ENCODE measurements around the gene SIL1.

SIL1 gene

DNA sequence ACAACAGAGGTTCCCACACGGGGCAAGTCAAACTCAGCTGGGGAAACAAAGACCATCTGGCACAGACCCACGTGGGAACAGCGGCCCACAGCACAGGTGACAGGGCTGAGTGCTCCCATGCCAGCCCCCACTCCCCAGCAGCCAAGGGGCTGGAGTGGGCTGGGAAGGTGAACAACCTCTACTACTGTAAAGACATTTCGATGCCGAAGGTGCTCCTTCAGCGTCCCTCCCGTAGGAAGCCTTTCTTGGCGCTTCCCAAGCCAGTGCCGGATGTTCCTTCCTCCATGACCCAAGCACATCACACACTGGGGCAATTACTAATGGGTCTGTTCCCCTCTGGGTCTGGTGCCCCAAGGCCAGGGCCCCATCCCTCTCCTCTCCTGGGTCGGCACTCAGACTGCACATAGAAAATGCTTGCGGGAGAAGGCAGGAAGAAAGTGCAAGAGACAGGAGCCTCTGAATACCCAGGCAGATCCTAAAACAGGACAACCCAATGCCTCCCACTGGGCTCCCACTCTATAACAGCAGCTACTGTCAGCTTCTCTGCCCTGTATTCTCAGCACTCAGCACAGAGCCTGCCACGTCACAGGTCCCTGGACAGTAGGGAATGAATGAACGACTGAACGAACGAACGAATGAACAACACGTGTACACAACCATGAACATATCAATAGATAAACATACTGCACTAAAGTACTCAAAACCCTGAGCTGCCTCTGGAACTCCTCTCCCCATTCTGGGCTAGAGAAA is 246.0 kb downstream of the SIL1 start:
- no peak for DNase-seq

DNA sequence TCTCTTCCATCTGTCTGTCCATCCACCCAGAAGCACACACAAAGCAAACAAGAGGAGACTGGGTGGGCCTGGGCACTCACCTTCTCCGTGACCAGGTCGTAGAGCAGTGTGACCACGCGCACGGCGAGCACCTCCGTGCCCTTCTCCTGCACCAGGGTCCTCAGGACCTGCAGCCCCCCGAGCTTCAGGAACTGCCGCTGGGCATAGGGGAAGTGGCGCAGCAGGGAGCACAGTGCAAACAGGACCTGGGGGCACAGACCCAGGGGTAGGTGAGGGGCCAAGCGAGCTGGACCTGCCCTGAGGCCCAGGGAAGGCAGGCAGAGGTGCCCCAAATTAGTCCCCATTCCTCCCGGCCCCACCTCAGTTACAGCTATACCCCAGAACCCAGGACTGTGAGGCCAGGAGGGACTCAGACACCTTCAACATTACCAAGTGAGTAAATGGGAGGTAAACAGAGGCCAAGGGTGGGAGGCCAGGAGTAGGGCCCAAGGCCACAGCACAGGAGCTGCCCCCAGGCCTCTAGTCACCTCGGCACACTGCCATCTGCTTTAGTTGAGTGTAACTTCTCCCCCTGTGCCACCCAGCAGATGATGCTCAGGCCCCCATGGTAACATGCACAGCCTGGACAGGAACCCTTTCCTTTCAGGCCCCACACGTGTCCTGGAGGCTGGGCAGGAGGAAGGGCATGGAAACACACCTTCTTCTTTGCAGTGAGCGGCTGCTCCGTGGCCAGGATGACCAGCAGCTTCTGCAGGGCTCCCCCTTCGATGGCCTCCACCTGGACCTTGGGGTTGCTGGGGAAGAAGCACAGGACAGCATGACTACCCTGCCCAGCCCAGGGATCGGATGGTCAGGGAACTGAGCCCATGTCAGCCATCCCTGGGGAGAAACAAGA is 246.8 kb downstream of the SIL1 start:
- DNase-seq, result no peak

DNA sequence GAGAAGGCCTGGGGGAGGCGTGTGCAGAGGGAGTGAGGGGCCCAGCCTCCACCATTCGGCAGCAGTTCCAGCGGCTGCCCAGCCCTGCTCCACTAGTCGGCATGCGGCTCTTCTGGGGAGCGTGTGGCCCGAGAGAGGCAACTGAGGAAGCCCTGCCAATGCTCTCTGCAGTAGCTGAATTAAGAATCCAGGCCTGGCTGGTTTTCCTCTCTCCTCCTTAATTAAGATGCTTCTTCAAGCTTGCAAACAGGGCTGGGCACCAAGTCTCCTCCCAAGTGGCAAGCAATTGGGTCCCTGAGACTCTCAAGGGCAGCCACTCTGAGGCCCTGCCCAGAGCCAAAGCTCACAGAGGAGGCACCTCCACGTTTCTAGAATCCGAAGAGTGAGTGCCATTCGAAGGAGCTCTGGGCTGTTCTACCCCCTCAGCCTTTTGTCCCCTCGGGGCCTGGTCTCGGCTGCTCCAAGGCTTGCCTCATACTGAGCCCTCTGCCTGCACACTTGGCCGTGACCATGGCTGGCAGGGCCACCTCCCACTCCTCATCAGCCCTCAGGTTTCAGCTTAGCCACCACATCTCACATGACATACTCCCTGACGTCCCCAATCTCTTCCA is 247.6 kb downstream of the SIL1 start:
- no peak for DNase-seq

DNA sequence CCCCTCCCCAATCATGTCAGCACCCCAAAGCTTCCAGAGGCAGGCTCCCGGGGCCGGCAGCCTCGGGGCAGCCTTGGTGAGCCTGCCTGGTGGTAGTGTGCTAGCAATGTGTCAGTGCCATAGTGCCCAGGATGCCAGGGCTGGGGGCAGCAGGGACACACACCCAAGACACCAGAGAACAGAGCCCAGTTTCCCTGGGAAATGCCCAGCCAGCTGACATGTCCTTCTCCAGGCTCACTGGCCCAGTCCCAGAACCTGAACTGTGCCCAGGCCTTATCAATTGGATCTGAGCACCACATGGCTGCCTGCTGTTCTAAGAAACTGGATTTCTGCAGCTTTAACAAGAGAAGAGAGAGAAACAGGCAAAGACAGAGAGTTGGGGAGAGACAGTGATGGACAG is 248.2 kb downstream of the SIL1 start:
- DNase-seq, result no peak

DNA sequence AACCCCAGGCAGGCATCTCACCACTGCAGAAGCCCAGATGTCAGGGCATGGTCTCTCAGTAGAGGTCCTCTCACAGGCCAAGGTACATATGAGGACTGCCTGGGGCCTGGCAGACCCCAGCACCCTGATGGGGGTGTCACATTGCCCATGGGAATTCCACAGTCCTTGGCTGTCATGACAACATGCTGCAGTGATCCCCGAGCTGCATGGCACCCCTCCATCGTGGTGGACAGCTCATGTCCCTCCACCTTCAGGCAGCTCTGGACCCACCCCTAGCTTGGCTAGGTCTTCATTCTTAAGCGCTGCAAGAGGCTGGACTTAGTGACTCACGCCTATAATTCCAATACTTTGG is 249.0 kb downstream of the SIL1 start:
- DNase-seq, result no peak

DNA sequence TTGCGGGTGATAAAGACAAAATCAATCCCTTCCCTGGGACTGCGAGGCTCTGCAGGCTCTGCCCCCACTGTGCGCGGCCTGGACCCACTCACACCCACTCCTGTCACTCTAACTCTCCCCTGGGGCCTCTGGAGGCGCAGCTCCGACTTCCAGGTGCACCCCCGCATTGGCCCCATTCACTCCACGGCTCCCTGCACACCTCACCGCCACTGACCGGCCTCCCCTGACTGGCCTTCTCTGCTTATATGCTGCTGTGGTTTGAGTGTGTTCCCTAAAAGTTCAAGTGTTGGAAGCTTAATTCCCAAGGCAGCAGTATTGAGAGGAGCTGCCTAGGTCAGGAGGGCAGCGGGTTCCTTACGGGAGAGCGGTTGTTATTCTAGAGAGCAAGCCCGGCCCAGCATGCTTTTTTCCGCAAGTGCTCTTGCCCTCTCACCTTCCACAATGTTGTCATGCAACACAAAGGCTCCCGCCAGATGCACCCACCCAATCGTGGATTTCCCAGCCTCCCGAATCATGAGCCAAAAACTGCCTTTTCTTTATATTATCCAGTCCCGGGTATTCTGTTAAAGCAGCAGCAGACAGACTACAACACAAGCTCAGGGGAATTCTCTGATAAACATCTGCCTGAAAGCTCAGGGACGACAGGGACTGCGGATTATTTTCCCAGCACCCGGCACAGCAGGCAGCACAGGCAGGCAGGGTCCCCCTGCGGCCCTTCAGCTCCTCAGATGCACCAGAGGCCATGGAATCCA is 249.5 kb downstream of the SIL1 start:
- peak; percentile 76 for DNase-seq

DNA sequence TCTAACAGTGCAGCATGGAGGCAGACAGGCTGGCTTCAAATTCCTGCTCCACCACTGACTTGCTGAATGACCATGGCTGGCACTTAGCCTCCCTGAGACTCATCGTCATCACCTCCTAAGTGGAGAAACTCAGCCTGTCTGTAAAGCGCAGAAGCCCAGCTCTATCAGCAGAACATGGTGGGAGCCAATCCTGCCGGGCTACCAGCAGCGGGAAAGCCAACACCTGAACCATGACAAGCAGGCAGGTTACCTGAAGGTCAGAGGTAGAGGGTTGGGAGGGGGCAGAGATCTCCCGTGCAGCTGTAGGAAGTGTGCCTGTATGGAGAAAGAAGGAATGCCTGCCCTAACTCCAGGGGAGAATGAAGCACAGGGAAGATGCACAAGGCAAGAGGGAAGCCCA is 250.4 kb downstream of the SIL1 start:
- no peak for DNase-seq

DNA sequence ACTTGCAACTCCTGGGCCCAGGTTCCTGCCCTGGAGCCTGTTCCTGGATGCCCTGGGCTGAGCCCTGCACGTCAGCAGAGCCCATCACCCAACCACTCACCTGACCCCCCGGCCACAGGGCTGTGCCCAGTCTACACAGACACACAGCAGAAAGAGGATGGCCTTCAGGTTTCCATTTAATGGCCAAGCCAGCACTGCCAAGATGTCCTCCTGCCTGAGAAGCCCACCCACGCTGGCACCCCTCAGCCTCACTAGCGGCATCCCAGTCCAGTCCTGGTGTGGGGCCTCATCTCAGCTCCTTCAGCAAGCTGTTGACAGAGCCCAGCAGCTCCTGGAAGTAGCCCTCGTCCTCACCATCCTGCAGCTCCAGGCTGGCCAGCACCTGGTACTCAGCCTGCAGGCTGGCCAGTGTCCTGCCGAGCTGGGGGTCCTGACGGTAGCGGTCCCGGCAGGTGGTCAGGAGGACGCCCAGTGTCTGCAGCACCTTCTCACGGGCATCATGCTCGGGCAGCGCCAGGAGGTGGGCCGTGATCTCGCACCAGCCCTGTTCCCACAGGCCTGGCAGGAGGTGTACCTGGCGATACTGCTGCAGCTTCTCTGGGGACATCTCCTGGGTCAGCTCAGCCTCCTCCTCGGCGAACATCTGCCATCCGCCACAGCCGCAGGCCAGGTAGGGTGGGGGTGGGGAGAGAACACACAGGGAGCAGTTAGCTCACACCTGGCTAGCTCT is 251.2 kb downstream of the SIL1 start:
- no peak for DNase-seq

DNA sequence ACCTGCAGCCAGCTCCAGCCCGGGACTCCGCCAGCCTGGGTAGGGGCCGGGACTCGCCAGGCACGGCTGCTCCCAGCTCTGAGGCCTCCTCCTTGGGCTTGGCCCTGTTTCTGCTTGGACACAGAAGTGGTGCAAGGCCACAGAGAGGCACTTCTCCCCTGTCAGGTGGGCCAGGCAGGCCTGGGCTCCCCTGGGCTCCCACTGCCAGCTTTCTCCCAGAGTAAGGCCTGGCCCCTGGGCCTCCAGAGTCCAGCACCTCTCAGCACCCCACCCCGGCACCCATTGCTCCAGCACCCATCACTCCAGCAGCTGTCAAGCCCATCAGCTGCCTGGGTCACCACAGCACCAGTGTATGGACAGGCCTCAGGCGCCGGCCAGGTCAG is 251.9 kb downstream of the SIL1 start:
- no peak for DNase-seq

DNA sequence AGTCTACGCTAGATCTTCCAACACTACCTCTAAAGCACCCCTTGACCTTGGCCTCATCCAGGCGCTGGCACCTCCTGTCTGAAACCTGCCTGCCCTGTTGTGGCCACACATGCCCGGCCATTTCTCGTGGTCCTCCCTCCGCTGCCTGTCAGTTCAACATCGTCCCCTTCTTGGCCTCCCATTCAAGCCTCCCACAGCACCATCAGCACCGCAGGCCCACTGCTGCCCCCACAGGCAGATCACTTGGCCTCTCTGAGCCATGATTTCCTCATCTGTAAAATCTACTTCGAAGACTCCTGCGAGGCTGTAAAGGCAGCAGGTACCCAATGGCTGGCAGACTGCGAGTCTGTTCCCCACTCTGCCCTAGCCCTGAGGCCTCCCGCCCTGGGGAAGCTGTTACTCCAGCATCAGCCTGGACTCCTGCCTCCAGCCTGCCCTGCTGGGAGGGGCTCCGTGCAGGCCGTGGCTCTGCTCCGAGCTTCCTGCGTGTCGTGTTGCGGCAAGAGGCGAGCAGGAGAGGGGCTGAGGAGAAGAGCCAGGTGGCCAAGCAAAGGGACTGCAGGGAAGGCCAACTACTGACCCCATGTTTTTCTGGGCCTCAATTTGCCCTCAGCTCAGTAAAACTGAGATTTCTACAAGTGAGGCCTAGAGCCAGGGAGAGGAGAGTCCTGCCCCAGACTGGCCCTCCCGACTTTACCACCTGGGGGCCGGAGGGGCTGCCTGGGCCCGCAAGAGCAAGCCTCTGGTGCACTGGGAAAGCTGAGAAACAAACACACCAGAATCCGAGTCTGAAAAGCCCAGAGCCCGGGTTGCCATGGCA is 252.5 kb downstream of the SIL1 start:
- DNase-seq, result no peak

DNA sequence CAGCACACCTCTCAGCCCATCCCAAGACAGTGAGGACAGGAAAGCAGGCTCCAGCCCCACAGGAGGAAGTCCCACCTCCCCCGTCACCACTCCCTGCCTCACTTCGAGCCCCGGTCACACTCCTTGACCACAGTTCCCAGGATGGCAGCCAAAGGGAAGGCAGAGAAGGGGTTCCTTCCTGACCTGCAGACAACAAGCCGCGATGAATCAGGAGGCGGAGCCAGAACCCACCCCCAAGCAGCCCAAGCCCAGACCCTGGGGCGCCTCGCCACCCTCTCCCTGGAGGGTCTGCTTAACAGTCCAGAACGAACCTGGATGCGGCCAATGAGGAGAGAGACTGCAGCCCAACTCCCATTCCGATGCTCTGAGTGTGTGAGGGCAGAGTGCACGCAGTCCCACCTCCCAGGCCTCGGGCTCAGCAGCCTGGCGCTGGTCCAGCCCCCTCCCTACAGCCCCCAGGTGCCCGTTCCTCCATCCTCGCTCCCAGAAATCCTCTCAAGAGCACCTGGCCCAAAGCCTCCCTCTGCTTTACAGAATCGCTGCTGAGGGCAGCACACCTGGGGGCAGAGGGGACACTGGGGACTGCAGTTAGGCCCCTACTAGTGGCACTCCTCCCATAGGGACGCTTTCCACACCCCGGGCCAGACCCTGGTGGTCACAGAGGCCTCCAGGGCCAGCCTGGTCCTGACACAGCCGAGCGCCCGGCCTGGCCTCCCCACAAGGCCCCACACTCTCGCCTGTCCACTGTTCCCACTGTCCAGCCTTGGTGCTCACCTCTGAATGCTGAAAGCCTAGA is 253.4 kb downstream of the SIL1 start:
- no peak for DNase-seq

DNA sequence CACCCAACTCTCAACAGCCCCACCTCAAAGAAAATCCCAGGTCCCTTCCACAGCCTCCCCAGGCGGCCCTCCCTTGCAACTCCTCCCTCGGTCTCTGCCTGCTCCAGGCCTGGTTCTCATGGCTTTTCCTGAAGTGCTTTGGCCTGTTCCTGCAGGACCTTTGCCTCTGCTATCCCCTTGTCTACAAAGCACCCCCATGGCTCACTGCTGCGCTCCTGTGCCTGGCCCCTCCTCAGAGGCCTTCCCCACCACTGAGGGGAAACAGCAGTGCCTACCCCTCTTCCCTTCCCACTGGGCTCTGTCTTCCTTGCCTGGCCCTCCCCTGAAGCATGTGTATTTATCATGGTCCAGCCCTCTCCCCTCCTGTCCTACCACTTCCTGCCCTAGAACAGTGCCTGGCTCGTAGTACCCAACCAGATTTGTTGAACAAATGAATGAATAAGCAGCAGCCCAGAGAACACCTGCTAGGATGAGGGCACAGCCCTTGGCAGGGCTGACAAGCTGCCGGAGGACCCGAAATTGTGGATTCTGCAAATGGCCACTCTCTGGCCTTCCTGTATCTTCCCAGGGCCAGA is 254.5 kb downstream of the SIL1 start:
- DNase-seq, result no peak

DNA sequence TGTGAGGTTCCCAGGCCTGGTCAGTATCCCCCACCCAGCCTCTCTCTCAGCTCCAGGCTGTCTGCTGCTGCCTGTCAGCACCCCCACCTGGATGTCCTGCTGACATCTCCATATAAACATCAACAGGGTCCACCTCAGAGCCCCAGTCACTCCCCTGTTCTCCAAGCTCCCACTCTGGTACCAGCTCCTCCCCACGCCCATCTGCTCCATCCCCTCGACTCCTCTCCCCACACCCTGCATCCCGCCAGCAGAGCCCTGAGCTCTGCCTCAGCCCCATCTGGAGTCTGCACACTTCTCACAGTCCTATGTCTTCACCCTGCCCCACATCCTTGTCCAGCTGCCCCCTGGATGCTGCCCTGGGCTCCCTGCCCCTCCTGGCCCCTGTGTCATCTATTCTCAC is 255.3 kb downstream of the SIL1 start:
- peak; percentile 87 for DNase-seq

DNA sequence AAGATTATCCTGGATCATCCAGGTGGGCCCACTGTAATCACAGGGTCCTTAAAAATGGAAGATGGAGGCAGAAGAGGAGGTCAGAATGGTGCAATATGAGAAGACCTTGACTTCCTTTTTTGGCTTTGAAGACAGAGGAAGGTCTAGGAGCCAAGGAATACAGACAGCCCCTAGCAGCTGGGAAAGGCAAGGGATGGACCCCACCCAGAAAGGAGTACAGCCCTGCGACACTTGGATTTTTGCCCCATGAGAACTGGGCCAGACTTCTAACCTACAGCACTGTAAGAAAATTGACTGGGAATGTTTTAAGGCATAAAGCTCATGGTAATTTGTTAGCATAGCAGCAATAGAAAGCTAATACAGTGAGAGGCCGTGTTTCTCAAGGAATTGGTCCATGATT is 256.1 kb downstream of the SIL1 start:
- no peak for DNase-seq

DNA sequence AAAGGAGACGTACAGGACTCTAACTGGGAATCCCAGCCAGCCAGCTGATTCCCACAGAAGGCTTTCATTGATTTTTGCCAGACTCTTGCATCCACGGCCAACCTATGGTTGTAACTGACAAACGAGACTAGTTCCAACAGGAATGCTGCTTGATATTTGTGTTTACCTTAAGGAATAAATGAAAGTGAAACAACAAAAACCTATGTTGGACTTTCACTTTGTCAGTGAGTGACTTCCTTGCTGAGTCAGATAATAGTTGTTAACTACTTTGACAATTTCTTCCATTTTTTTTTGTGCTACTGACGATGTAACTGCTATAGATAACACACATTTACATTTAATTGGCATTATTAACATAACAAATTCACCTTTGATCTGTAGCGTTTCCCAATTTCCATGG is 259.6 kb downstream of the SIL1 start:
- DNase-seq, result no peak

DNA sequence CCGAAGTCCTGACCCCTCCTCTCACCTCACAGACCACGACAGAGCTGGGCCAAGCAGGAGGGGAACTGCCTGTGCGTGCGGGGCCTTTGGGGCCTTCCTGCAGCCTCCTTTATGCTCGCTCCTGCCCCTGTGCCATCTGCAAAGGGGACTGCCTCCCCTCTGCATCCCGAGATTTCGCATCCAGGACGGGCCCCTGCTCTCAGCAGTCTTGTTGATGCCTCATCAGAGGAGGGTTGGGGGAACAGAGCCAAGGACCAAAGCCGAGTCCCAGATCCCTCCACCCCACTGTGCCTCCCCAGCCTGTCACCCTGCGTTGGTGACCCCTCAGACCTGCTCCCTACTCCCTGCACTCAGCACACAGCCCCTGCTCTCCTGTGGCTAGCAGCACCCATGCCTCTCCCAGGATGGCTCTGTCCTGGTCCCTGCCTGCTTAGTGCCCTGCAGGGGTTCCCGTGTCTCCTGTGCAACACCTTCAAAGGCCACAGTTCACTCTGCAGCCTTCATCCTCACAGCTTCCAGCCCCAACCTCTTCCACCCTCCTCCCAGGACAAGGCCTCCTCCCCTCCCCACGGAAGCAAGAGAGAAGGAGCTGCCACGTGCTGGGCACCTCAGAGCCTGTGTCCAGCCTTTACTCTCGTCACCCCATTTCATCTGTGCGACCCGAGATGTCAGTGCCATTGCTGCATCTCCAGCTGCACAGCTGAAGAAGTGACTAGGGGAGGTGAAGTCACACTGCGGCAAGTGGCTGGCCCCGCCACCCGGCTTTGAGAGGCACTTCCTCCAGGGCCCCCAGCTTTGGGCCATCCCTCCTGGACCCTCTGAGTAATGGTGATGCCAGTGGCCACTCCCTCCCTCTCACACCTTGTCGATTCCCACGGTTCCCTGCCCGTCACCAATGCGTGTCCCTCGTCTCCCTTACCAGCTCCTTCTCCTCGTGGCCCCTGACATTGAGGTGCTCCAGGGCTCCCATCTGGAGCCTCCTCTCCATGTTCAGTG is 260.5 kb downstream of the SIL1 start:
- DNase-seq, result no peak

DNA sequence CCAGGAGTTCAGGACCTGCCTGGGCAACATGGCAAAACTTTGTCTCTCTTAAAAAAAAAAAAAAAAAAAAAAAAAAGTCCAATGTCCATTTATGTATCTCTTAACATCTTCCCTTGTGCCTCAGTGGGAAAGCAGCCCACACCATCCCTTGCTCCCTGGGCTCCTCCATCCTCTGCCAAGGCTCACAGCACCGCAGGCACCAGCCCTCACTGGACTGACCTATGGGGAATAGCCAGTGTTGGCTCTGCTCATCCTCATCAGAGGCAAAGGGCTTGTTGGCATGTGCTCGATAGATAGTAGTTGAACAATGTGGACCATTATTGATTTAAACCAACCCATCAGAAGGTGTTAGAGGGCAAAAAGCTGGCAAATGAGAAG is 261.2 kb downstream of the SIL1 start:
- no peak for DNase-seq

DNA sequence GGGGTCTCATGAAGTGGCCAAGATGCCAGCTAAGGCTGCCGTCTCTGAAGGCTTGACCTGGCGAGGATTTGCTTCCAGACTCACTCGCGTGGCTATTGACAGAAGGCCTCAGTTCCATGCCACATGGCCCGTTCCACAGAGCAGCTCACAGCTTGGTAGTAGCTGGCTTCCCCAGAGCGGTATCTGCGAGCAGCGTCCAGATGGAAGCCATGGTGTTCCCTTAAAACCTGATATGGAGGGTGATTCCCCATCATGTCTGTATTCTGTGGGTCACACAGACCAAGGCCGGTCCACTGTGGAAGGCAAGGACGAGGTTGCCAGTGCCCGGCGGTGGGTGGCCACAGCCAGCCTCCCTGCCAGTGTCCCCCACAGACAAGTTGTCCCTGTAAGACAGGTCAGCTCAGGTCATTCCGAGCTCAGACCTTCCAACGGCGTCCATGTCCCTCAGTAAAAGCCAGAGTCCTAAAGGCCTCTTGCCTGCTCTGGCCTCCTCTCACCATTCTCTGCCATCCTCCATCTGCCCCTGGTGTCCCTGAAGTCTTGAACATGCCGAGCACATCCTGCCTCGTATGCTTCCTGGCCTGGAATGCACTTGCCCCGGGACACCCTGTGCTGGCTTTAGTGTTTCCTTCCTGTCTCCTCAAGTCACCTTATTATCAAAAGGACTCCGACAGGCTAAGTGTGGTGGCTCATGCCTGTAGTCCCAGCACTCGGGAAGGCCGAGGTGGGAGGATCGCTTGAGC is 261.8 kb downstream of the SIL1 start:
- no peak for DNase-seq

All from NCI-H82 (cell line).